ENCODE results near the gene FAM83C.

DNA sequence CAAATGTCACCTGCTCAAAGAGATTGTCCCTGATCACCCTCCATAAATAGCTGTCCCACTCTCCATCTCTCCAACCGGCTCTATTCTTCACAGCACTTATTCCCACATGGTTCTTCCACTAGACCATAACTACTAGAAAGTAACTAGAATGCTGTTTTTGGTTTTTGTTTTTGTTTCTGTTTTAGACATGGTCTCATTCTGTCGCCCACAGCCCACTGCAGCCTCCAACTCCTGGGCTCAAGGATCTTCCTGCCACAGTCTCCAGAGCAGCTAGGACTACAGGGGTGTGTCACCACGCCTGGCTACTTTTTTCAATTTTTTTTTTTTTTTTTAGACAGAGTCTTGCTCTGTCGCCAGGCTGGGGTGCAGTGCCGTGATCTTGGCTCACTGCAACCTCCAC, 53.5 kb downstream of the FAM83C start:
- TF ChIP-seq NR3C1 (IDR thresholded peaks at IDR 0.05) (no peak), POLR2A (IDR thresholded peaks at IDR 0.05; ENCODE audit: low read length) (no peak), RFX5 (IDR thresholded peaks at IDR 0.05) (no peak), EP300 (IDR thresholded peaks at IDR 0.05) (no peak), BHLHE40 (IDR thresholded peaks at IDR 0.05; ENCODE audit: low read depth, low read length) (no peak), KDM5A (IDR thresholded peaks at IDR 0.05) (no peak), TFCP2L1 (CRISPR knock-in tag; IDR thresholded peaks at IDR 0.05) (no peak), SMC3 (IDR thresholded peaks at IDR 0.05) (no peak), RNF2 (IDR thresholded peaks at IDR 0.05; ENCODE audit: borderline replicate concordance, low read depth) (no peak)
- TF ChIP-seq, protein P1, sequence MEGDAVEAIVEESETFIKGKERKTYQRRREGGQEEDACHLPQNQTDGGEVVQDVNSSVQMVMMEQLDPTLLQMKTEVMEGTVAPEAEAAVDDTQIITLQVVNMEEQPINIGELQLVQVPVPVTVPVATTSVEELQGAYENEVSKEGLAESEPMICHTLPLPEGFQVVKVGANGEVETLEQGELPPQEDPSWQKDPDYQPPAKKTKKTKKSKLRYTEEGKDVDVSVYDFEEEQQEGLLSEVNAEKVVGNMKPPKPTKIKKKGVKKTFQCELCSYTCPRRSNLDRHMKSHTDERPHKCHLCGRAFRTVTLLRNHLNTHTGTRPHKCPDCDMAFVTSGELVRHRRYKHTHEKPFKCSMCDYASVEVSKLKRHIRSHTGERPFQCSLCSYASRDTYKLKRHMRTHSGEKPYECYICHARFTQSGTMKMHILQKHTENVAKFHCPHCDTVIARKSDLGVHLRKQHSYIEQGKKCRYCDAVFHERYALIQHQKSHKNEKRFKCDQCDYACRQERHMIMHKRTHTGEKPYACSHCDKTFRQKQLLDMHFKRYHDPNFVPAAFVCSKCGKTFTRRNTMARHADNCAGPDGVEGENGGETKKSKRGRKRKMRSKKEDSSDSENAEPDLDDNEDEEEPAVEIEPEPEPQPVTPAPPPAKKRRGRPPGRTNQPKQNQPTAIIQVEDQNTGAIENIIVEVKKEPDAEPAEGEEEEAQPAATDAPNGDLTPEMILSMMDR (IDR thresholded peaks at IDR 0.05), result no peak
- TF ChIP-seq, protein P2, sequence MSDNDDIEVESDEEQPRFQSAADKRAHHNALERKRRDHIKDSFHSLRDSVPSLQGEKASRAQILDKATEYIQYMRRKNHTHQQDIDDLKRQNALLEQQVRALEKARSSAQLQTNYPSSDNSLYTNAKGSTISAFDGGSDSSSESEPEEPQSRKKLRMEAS (IDR thresholded peaks at IDR 0.05), result no peak
- TF ChIP-seq, protein P3, sequence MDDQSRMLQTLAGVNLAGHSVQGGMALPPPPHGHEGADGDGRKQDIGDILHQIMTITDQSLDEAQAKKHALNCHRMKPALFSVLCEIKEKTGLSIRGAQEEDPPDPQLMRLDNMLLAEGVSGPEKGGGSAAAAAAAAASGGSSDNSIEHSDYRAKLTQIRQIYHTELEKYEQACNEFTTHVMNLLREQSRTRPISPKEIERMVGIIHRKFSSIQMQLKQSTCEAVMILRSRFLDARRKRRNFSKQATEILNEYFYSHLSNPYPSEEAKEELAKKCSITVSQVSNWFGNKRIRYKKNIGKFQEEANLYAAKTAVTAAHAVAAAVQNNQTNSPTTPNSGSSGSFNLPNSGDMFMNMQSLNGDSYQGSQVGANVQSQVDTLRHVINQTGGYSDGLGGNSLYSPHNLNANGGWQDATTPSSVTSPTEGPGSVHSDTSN (IDR thresholded peaks at IDR 0.05), result no peak
- TF ChIP-seq, protein P4, sequence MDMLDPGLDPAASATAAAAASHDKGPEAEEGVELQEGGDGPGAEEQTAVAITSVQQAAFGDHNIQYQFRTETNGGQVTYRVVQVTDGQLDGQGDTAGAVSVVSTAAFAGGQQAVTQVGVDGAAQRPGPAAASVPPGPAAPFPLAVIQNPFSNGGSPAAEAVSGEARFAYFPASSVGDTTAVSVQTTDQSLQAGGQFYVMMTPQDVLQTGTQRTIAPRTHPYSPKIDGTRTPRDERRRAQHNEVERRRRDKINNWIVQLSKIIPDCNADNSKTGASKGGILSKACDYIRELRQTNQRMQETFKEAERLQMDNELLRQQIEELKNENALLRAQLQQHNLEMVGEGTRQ (IDR thresholded peaks at IDR 0.05), result no peak

All from A549 (cell line).